OCI-LY7 (cell line): Measurements from ENCODE around the gene ZNF106. TPM values are rescaled to one million over a fixed set of nuclear protein-coding genes. Genes with fewer than 3 reads are reported as not detected.

Source experiments
- BruUV-seq: library from RNA; stranded (reverse); fragments of 400-500 nt; replicated peaks from 2 replicates; lab custom pipeline; 2021; lab: Mats Ljungman, UMichigan
- CTCF ChIA-PET: fragments of 300-600 bp; sonication (Branson Sonifier 250); formaldehyde crosslinking; loops from one replicate; lab custom pipeline; 2022; ENCODE audit warnings: antibody characterized with exemption; ENCODE audit not compliant: unreplicated experiment; lab: Charles Lee
- POLR2A ChIA-PET: fragments of 300-600 bp; sonication (Branson Sonifier 250); formaldehyde crosslinking; loops from one replicate; lab custom pipeline; 2022; ENCODE audit warnings: antibody characterized with exemption; lab: Charles Lee
- DNase-seq: peaks from one replicate; pipeline ENCODE4 v3.0.0-alpha.2; 2015; ENCODE audit warnings: low spot score
- H2AFZ ChIP-seq: fragments of 200-600 bp; sonication (generic), shearing (Covaris generic); 2 replicates; pipeline ENCODE4 v1.6.1; 2014; ENCODE audit warnings: mild to moderate bottlenecking, antibody characterized with exemption, low read length, moderate library complexity
- H3K27ac ChIP-seq: fragments of 200-600 bp; sonication (generic); 2 replicates; pipeline ENCODE4 v1.5.1; 2014; ENCODE audit warnings: mixed run types, low read depth, mild to moderate bottlenecking, moderate library complexity, low read length, inconsistent platforms; ENCODE audit not compliant: poor library complexity, severe bottlenecking
- H3K36me3 ChIP-seq: fragments of 200-600 bp; sonication (generic); 2 replicates; pipeline ENCODE4 v1.6.1; 2014; ENCODE audit warnings: mild to moderate bottlenecking, antibody characterized with exemption, low read length, moderate library complexity, mixed read lengths; ENCODE audit not compliant: insufficient read depth
- H3K4me1 ChIP-seq: fragments of 200-600 bp; sonication (generic); 2 replicates; pipeline ENCODE4 v1.5.1; 2014; ENCODE audit warnings: mild to moderate bottlenecking, low read length; ENCODE audit not compliant: insufficient read depth, poor library complexity, severe bottlenecking
- H3K4me2 ChIP-seq: fragments of 200-600 bp; sonication (generic); 2 replicates; pipeline ENCODE4 v1.6.1; 2014; ENCODE audit warnings: mild to moderate bottlenecking, low read length
- H3K4me3 ChIP-seq: fragments of 200-600 bp; sonication (generic); 2 replicates; pipeline ENCODE4 v1.5.1; 2014; ENCODE audit warnings: mild to moderate bottlenecking, low read depth, low read length; ENCODE audit not compliant: poor library complexity, severe bottlenecking
- H3K79me2 ChIP-seq: fragments of 200-600 bp; sonication (generic); 2 replicates; pipeline ENCODE4 v1.6.1; 2016; ENCODE audit warnings: low read depth, mild to moderate bottlenecking, low read length, moderate library complexity, mixed read lengths; ENCODE audit not compliant: insufficient read depth
- H3K9me2 ChIP-seq: fragments of 200-600 bp; sonication (generic); 2 replicates; pipeline ENCODE4 v1.6.1; 2016; ENCODE audit warnings: mild to moderate bottlenecking, low read length, mixed read lengths; ENCODE audit not compliant: insufficient read depth
- H3K9me3 ChIP-seq: fragments of 200-600 bp; sonication (generic); 2 replicates; pipeline ENCODE4 v1.6.1; 2014; ENCODE audit warnings: mild to moderate bottlenecking, mixed run types, low read length, mixed read lengths
- H4K20me1 ChIP-seq: fragments of 200-600 bp; sonication (generic); 2 replicates; pipeline ENCODE4 v1.6.1; 2014; ENCODE audit warnings: mild to moderate bottlenecking, antibody characterized with exemption, low read length, moderate library complexity, mixed read lengths; ENCODE audit not compliant: insufficient read depth
- CTCF ChIP-seq: fragments of 200-600 bp; sonication (generic); conservative IDR thresholded peaks from 2 replicates; pipeline ENCODE4 v1.5.1; 2014; ENCODE audit warnings: mild to moderate bottlenecking, antibody characterized with exemption, low read length, moderate library complexity, mixed read lengths
- EZH2phosphoT487 ChIP-seq: fragments of 200-600 bp; sonication (generic); IDR thresholded peaks from 2 replicates; pipeline ENCODE4 v1.6.1; 2018; ENCODE audit warnings: low read depth, borderline replicate concordance, mild to moderate bottlenecking, mixed run types, antibody characterized with exemption, low read length, moderate library complexity, mixed read lengths
- intact Hi-C: fragments of 100-400 bp; cut with micrococcal nuclease; formaldehyde crosslinking; loops from one replicate; pipeline ENCODE4 v1.10.0; 2022; ENCODE audit not compliant: unreplicated experiment
- total RNA-seq, 2 experiments: library from RNA; depleted of rRNA in 1 of 2; stranded (reverse); fragments of >200 nt in 1 of 2; shearing (Covaris generic) in 1 of 2; gene quantifications; 2 replicates each; pipeline ENCODE4 v1.2.3, GENCODE V29; 2014 to 2022

The ZNF106 gene
- total RNA-seq, 2 experiments from 2014 or later: 30.5 to 66.4 TPM

- Histone ChIP-seq H3K4me1 (peaks cover 47% of the 10 kb centered on the region), H3K4me2 (no peak overlapping the region), H3K79me2 (peaks cover 42% of the 10 kb centered on the region; the same call in 1 of the 2 replicates), H2AFZ (no peak overlapping the region), H3K9me3 (no peaks in the 10 kb centered on the region), H3K4me3 (no peak overlapping the region), H4K20me1 (no peaks in the 10 kb centered on the region), H3K36me3 (no peaks in the 10 kb centered on the region), H3K9me2 (no peaks in the 10 kb centered on the region), H3K27ac (no peak overlapping the region)
- TF ChIP-seq CTCF: no peak
- no peak for TF ChIP-seq EZH2phosphoT487
- intact Hi-C loops: no loop called here
- BruUV-seq: no TSS peak
- no peak for DNase-seq
- POLR2A ChIA-PET: interaction anchor here (0.6 to 1.0 kb wide), 2 partner anchors 11 to 1046 kb away, joined by 3 to 5 read pairs; partner anchors contain the start of gene ZNF106
- CTCF ChIA-PET: no interaction called here
Observed at GRCh38 chr15:42502477-42502876, 11.5 kb upstream of the ZNF106 start.

GRCh38 chr15:42499858-42500609, 9.1 kb upstream of the ZNF106 start:
- no peaks in the 10 kb centered on the region for H3K36me3 ChIP-seq
- TF ChIP-seq EZH2phosphoT487 (no peak), CTCF (no peak)
- BruUV-seq: no TSS peak
- peaks cover 55% of the 10 kb centered on the region for H3K4me1 ChIP-seq
- H3K27ac ChIP-seq: no peak overlapping the region
- H3K4me3 ChIP-seq: no peak overlapping the region
- H3K79me2 ChIP-seq: peaks cover 52% of the 10 kb centered on the region; the same call in 1 of the 2 replicates
- no peak for DNase-seq
- ChIA-PET POLR2A (interaction anchor here (1.2 to 1.4 kb wide), 2 partner anchors 9 to 11 kb away, joined by 3 to 10 read pairs; partner anchors contain the start of gene ZNF106), CTCF (no interaction called here)
- intact Hi-C loops: no loop called here
- no peaks in the 10 kb centered on the region for H3K9me2 ChIP-seq
- H4K20me1 ChIP-seq: no peaks in the 10 kb centered on the region
- no peak overlapping the region for H2AFZ ChIP-seq
- H3K4me2 ChIP-seq: no peak overlapping the region
- no peaks in the 10 kb centered on the region for H3K9me3 ChIP-seq
